DMS53 treated with DMSO at 0.1 percent for 48 hours (cell line): ENCODE measurements around the gene FLACC1.
"Not testable (repeated sequence)": the region's sequence is repeated elsewhere in the genome, so short reads cannot be mapped to it uniquely, and the experiment has no call there.

Source experiments
- DNase-seq: peaks from one replicate; lab custom pipeline; 2025; ENCODE audit not compliant: unreplicated experiment; lab: John Stamatoyannopoulos, UW

The FLACC1 gene

GRCh38 chr2:201257956-201258665 is 99.0 kb downstream of the FLACC1 start:
- DNase-seq, result peak; percentile 80

GRCh38 chr2:201257381-201257955 is 99.7 kb downstream of the FLACC1 start:
- peak; percentile 68 for DNase-seq

- DNase-seq, result no peak
Observed at GRCh38 chr2:201256082-201256481, 101.1 kb downstream of the FLACC1 start.

- no peak for DNase-seq
Observed at GRCh38 chr2:201255408-201256033, 101.6 kb downstream of the FLACC1 start.

GRCh38 chr2:201254081-201254730 is 102.9 kb downstream of the FLACC1 start:
- DNase-seq, result no peak

- DNase-seq, result no peak
Observed at GRCh38 chr2:201250741-201251140, 106.4 kb downstream of the FLACC1 start.

- DNase-seq, result no peak
Observed at GRCh38 chr2:201249889-201250288, 107.3 kb downstream of the FLACC1 start.

GRCh38 chr2:201248288-201248844 is 108.8 kb downstream of the FLACC1 start:
- no peak for DNase-seq

GRCh38 chr2:201246280-201246679 is 110.9 kb downstream of the FLACC1 start:
- DNase-seq, result no peak

- no peak for DNase-seq
Observed at GRCh38 chr2:201244829-201245228, 112.3 kb downstream of the FLACC1 start.

GRCh38 chr2:201242571-201243277 is 114.4 kb downstream of the FLACC1 start:
- DNase-seq, result no peak

GRCh38 chr2:201239167-201239935 is 117.8 kb downstream of the FLACC1 start:
- not testable (repeated sequence) for DNase-seq
